ENCODE measurements around the gene PCBP3.

The PCBP3 gene

GRCh38 chr21:45741691-45742090 lies 98.2 kb downstream of the PCBP3 start:
- FAIRE-seq: peak; percentile 27
- no peak for DNase-seq (ENCODE audit: insufficient read length)
- TF ChIP-seq TAF1 (IDR thresholded peaks at IDR 0.05; ENCODE audit: borderline replicate concordance, low read depth, low read length): no peak
- no peak for TF ChIP-seq POLR2A (IDR thresholded peaks at IDR 0.05; ENCODE audit: low read depth, low read length)
- no peak for TF ChIP-seq POLR2AphosphoS5 (IDR thresholded peaks at IDR 0.05; ENCODE audit: low read depth, low read length)

DNA sequence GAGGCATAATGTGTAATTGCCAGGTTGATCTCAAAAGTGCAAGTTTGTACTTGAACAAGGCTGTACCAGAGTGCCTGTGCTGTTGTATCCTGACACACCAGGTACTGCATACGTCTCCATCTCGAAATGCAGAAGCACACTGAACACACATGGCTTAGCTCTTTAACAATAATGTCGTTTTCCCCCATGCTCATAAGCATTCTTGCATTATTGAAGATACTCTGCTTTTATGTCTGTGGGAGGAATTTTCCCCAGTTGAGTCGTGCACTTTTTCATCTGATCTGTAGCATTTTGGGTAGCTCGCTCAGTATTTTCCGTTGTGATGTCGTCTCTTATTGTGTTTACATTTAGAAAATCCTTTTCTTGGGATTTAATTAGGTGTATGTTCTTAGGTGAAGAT lies 98.7 kb downstream of the PCBP3 start:
- FAIRE-seq: no peak
- TF ChIP-seq TAF1 (IDR thresholded peaks at IDR 0.05; ENCODE audit: borderline replicate concordance, low read depth, low read length) (no peak), POLR2A (IDR thresholded peaks at IDR 0.05; ENCODE audit: low read depth, low read length) (no peak), POLR2AphosphoS5 (IDR thresholded peaks at IDR 0.05; ENCODE audit: low read depth, low read length) (no peak)
- DNase-seq (ENCODE audit: insufficient read length): no peak

DNA sequence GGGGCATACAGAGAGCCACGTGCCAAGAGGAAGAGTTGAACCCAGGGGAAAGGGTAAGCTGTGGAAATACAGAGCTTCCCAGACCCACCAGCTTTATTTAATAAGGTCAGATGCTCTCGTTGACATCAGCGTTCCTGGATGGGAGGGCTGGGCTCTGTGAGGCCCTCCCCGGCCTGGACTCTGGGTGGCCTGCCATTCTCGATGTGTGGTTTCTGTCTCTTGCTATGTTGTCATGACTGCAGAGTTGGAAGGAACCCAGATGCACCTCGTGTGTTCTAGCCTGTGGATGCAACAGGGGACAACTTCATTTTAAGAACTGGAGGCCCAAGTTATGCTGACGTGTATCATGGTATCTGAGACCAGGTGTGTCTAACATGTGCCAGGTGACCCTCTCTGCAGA lies 101.7 kb downstream of the PCBP3 start:
- no peak for TF ChIP-seq POLR2A (IDR thresholded peaks at IDR 0.05; ENCODE audit: low read depth, low read length)
- TF ChIP-seq TAF1 (IDR thresholded peaks at IDR 0.05; ENCODE audit: borderline replicate concordance, low read depth, low read length): no peak
- no peak for TF ChIP-seq POLR2AphosphoS5 (IDR thresholded peaks at IDR 0.05; ENCODE audit: low read depth, low read length)
- DNase-seq (ENCODE audit: insufficient read length): no peak
- FAIRE-seq: no peak

DNA sequence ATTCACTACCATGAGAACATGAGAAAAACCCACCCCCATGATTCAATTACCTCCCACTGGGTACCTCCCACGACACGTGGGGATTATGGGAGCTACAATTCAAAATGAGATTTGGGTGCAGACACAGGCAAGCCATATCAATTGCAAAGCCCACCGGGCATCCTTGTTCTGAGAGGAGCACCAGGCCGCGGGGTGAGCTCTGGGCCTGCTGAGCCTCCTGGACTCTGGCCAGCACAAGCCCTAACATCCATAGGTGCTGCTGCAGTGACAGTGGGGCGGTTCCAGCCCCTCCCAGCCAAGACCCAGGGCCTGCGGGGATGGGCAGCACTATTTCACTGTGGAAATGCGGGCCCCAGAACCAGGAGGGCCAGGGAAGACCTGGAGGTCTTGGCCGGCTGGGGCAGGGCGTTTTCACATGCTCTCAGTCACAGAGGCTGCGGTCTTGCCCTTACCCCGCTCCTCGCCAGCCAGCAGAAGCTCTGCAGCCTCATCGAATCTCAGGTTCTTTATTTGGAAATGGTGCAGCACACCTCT lies 103.8 kb downstream of the PCBP3 start:
- DNase-seq (ENCODE audit: insufficient read length) (no peak), FAIRE-seq (no peak)
- TF ChIP-seq TAF1 (IDR thresholded peaks at IDR 0.05; ENCODE audit: borderline replicate concordance, low read depth, low read length) (no peak), POLR2AphosphoS5 (IDR thresholded peaks at IDR 0.05; ENCODE audit: low read depth, low read length) (no peak), POLR2A (IDR thresholded peaks at IDR 0.05; ENCODE audit: low read depth, low read length) (no peak)

GRCh38 chr21:45747802-45748445 lies 104.4 kb downstream of the PCBP3 start:
- DNase-seq (ENCODE audit: insufficient read length): no peak
- FAIRE-seq: no peak
- TF ChIP-seq TAF1 (IDR thresholded peaks at IDR 0.05; ENCODE audit: borderline replicate concordance, low read depth, low read length): no peak
- TF ChIP-seq POLR2A (IDR thresholded peaks at IDR 0.05; ENCODE audit: low read depth, low read length): no peak
- no peak for TF ChIP-seq POLR2AphosphoS5 (IDR thresholded peaks at IDR 0.05; ENCODE audit: low read depth, low read length)

DNA sequence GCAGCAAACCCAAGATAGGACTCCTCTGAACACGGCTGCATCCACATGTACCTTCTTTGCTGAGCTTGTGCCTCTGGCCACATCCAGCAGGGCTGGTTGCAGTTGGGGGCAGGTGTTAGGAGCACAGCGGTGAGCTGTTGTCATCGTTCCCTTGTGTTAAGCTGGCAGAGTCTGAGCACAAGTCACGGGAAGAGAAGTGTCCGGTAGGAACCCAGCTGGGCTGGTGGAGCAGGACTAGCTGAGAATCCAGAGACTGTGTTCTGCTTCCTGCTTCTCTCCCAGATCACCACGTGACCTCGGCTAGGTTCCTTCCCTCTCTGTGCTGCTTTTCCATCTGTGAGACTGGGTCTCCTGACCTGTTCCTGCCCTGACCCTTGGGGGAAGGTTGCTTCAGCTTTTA lies 105.1 kb downstream of the PCBP3 start:
- no peak for DNase-seq (ENCODE audit: insufficient read length)
- TF ChIP-seq POLR2AphosphoS5 (IDR thresholded peaks at IDR 0.05; ENCODE audit: low read depth, low read length): no peak
- no peak for TF ChIP-seq TAF1 (IDR thresholded peaks at IDR 0.05; ENCODE audit: borderline replicate concordance, low read depth, low read length)
- TF ChIP-seq POLR2A (IDR thresholded peaks at IDR 0.05; ENCODE audit: low read depth, low read length): no peak
- no peak for FAIRE-seq

GRCh38 chr21:45749974-45750373 lies 106.4 kb downstream of the PCBP3 start:
- no peak for TF ChIP-seq POLR2A (IDR thresholded peaks at IDR 0.05; ENCODE audit: low read depth, low read length)
- DNase-seq (ENCODE audit: insufficient read length) (no peak), FAIRE-seq (no peak)

DNA sequence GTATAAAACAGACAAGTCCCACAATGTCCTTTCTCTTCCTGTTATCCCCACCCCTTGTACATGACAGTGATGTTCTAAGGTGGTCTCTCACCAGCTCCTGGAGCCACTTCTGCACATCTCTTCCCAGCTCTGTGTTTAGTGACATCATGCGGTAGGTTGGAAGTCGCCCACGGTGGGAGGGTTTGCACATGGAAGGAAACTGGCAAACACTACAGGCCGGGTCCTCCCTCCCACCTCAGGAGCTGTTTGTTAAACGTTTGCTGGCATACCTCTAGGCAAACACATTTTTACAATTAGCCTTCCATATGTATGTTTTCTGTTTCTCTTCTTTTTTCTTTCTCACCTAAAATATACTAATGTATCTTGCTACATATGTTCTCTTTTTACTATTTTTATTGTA lies 107.4 kb downstream of the PCBP3 start:
- no peak for DNase-seq (ENCODE audit: insufficient read length)
- TF ChIP-seq POLR2AphosphoS5 (IDR thresholded peaks at IDR 0.05; ENCODE audit: low read depth, low read length): no peak
- TF ChIP-seq TAF1 (IDR thresholded peaks at IDR 0.05; ENCODE audit: borderline replicate concordance, low read depth, low read length): no peak
- no peak for TF ChIP-seq POLR2A (IDR thresholded peaks at IDR 0.05; ENCODE audit: low read depth, low read length)
- FAIRE-seq: no peak

DNA sequence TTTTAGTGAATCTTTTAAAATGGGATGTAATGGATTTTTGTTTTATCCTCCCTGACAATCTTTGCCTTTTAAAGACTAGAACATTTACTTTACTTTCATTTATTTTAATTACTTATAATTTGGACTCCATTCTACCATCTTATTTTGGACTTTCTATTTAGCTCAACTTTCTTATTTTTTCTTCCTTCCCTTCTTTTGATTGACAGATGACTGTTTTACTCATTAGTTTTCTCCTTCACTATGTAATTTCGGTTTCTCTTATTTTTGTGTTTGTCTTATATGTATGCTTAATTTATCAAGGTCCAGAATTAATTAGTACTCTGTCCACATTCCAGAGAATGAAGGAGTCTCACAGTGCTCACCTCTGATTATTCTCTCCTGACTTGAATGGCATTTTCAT lies 109.9 kb downstream of the PCBP3 start:
- DNase-seq (ENCODE audit: insufficient read length) (no peak), FAIRE-seq (no peak)
- no peak for TF ChIP-seq TAF1 (IDR thresholded peaks at IDR 0.05; ENCODE audit: borderline replicate concordance, low read depth, low read length)
- TF ChIP-seq POLR2A (IDR thresholded peaks at IDR 0.05; ENCODE audit: low read depth, low read length): no peak
- TF ChIP-seq POLR2AphosphoS5 (IDR thresholded peaks at IDR 0.05; ENCODE audit: low read depth, low read length): no peak

- no peak for FAIRE-seq
- no peak for DNase-seq (ENCODE audit: insufficient read length)
- TF ChIP-seq POLR2A (IDR thresholded peaks at IDR 0.05; ENCODE audit: low read depth, low read length) (no peak), TAF1 (IDR thresholded peaks at IDR 0.05; ENCODE audit: borderline replicate concordance, low read depth, low read length) (no peak), POLR2AphosphoS5 (IDR thresholded peaks at IDR 0.05; ENCODE audit: low read depth, low read length) (no peak)
Observed at GRCh38 chr21:45756029-45756428, 112.5 kb downstream of the PCBP3 start.

GRCh38 chr21:45756669-45757068 lies 113.1 kb downstream of the PCBP3 start:
- DNase-seq (ENCODE audit: insufficient read length) (no peak), FAIRE-seq (no peak)
- TF ChIP-seq TAF1 (IDR thresholded peaks at IDR 0.05; ENCODE audit: borderline replicate concordance, low read depth, low read length): no peak
- TF ChIP-seq POLR2A (IDR thresholded peaks at IDR 0.05; ENCODE audit: low read depth, low read length): no peak
- TF ChIP-seq POLR2AphosphoS5 (IDR thresholded peaks at IDR 0.05; ENCODE audit: low read depth, low read length): no peak

- DNase-seq (ENCODE audit: insufficient read length) (no peak), FAIRE-seq (no peak)
Observed at GRCh38 chr21:45761704-45762103, 118.2 kb downstream of the PCBP3 start.

More at GRCh38 chr21:45761704-45762103, 118.2 kb downstream of the PCBP3 start:
- TF ChIP-seq TAF1 (IDR thresholded peaks at IDR 0.05; ENCODE audit: borderline replicate concordance, low read depth, low read length) (no peak), POLR2AphosphoS5 (IDR thresholded peaks at IDR 0.05; ENCODE audit: low read depth, low read length) (no peak), POLR2A (IDR thresholded peaks at IDR 0.05; ENCODE audit: low read depth, low read length) (no peak)
